Measurements from ENCODE around the gene EVPL.

EVPL gene

DNA sequence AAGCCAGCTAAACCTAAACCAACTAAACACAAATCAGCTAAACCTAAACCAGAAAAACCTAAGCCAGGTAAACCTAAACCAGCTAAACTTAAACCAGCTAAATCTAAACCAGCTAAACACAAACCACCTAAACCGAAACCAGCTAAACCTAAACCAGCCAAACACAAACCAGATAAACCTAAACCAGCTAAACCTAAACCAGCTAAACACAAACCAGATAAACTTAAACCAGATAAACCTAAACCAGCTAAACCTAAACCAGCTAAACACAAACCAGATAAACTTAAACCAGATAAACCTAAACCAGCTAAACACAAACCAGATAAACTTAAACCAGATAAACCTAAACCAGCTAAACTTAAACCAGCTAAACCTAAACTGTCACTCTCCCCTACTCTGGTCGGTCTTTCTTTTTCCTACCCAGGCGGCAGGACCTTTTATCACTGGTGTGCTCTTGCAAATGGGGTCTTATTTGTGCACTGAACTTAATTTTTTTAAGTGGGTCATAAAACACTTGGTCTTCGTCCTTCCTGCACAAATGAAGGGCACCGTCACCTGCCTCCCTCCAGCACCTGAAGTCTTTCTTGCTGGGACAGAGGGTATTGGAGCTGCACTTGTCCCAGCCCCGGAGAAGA, 7.2 kb downstream of the EVPL start:
- no peak overlapping the region for H2AFZ ChIP-seq (ENCODE audit: low read depth, low read length)
- H3K36me3 ChIP-seq (ENCODE audit: insufficient read depth, low read length), result no peaks in the 10 kb centered on the region
- H3K4me1 ChIP-seq (ENCODE audit: insufficient read depth, low read length), result no peaks in the 10 kb centered on the region
- H3K9me3 ChIP-seq (ENCODE audit: low read length), result no peaks in the 10 kb centered on the region
- H3K27me3 ChIP-seq (ENCODE audit: insufficient read depth, low read length), result peaks cover 14% of the 10 kb centered on the region
- H3K4me3 ChIP-seq (ENCODE audit: low read length), result no peak overlapping the region

DNA sequence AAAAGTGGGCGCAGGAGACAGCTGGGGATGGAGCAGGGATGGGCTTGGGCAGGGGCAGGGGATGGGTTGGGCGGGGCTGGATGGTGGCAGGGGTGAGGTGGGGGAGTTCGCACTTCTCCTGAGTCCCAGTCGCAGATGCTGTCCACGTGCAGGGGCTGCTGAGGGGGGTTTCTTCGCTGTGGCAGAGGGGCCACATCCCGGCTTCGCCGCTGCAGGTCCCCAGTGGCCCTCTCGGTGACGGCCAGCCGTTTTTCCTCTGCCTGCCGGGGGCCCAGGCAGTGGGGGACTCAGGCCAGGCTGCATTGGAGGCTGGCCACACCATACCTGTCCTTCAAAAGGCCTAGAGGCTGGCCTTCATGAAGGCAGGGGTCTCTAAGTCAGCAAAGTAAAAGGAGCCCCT, 8.3 kb downstream of the EVPL start:
- Histone ChIP-seq H3K36me3 (ENCODE audit: insufficient read depth, low read length) (no peaks in the 10 kb centered on the region), H3K9me3 (ENCODE audit: low read length) (no peaks in the 10 kb centered on the region), H3K4me1 (ENCODE audit: insufficient read depth, low read length) (peaks cover 3% of the 10 kb centered on the region), H3K4me3 (ENCODE audit: low read length) (no peak overlapping the region), H3K27me3 (ENCODE audit: insufficient read depth, low read length) (peaks cover 14% of the 10 kb centered on the region), H2AFZ (ENCODE audit: low read depth, low read length) (no peak overlapping the region)

DNA sequence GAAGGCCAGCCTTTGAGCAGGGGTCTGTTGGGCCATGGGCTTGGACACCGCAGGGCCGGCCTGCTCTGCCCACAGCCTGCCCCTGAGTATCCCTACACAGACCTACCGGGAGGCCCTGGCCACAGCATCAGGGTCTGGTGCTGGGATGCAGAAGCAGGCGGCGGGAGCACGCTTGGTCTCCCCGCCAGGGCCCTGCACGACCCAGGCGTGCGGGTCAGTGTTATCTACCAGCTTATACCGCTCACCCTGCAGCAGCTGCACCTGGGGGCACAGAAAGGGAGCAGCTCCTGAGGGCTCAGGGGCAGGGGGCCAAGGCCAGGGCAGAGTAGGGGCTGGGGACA, 8.8 kb downstream of the EVPL start:
- Histone ChIP-seq H3K4me3 (ENCODE audit: low read length) (no peak overlapping the region), H3K36me3 (ENCODE audit: insufficient read depth, low read length) (no peaks in the 10 kb centered on the region), H3K9me3 (ENCODE audit: low read length) (no peaks in the 10 kb centered on the region), H3K4me1 (ENCODE audit: insufficient read depth, low read length) (peaks cover 5% of the 10 kb centered on the region), H3K27me3 (ENCODE audit: insufficient read depth, low read length) (peaks cover 11% of the 10 kb centered on the region), H2AFZ (ENCODE audit: low read depth, low read length) (no peak overlapping the region)

DNA sequence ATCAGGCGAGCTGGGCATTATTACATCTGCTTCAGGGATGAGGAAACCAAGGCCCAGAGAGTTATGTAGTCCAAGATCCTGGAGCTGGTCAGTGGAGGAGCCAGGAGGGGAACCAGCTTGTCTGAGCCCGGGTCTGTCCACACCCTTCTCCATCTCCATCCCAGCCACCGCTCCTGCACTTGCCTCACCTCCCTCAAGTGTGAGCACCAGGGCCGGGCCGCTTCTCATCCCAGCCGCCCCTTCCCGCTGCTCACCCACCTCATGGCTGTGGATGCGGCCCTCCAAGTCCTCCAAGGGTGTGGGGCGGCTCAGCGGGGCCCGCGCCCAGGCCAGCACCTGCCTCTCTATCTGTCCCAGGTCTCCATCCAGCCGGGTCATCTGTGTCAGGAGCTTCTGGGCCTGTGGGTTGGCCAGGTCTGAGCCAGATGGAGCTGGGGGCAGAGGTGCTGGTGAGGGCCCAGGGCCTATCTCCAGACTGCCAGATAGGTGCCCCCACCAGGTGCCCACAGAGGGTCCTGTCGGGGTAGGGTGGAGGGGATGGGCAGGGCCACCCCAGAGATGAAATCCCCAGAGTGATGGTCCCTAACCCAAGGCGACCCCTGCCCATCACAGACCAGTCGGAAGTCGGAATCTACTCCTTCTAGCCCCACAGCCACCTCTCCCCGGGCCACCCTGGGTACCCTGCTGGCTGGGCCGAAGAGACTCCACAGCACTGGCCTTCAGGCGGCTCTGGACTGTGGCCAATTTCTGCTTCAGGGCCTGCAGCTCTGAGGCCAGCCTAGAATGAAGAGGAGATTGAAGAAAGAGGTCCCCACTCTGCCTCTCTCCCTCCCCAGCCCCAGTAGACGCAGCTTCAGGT, 9.4 kb downstream of the EVPL start:
- Histone ChIP-seq H2AFZ (ENCODE audit: low read depth, low read length) (no peak overlapping the region), H3K4me3 (ENCODE audit: low read length) (no peak overlapping the region), H3K4me1 (ENCODE audit: insufficient read depth, low read length) (peaks cover 5% of the 10 kb centered on the region), H3K36me3 (ENCODE audit: insufficient read depth, low read length) (no peaks in the 10 kb centered on the region), H3K9me3 (ENCODE audit: low read length) (no peaks in the 10 kb centered on the region), H3K27me3 (ENCODE audit: insufficient read depth, low read length) (peaks cover 11% of the 10 kb centered on the region)

DNA sequence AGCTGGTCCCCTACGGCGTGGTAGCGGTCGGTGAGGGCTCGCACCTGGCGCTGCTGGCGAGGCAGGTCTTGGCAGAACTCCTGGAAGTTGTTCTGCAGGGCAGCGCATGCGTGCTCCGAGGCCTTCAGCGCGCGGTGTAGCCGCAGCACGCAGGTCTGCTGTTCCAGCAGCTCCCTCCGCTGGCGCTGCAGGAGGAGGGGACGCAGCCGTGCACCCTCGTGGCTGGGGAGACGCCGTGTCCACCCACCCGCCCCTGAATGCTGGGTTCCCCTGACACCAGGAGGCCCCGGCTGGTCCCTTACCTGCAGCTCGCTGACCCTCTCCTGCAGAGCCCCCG, 12.2 kb downstream of the EVPL start:
- Histone ChIP-seq H3K9me3 (ENCODE audit: low read length) (no peaks in the 10 kb centered on the region), H3K27me3 (ENCODE audit: insufficient read depth, low read length) (peaks cover 11% of the 10 kb centered on the region), H3K4me3 (ENCODE audit: low read length) (no peak overlapping the region), H2AFZ (ENCODE audit: low read depth, low read length) (no peak overlapping the region), H3K4me1 (ENCODE audit: insufficient read depth, low read length) (peaks cover 5% of the 10 kb centered on the region), H3K36me3 (ENCODE audit: insufficient read depth, low read length) (no peaks in the 10 kb centered on the region)

DNA sequence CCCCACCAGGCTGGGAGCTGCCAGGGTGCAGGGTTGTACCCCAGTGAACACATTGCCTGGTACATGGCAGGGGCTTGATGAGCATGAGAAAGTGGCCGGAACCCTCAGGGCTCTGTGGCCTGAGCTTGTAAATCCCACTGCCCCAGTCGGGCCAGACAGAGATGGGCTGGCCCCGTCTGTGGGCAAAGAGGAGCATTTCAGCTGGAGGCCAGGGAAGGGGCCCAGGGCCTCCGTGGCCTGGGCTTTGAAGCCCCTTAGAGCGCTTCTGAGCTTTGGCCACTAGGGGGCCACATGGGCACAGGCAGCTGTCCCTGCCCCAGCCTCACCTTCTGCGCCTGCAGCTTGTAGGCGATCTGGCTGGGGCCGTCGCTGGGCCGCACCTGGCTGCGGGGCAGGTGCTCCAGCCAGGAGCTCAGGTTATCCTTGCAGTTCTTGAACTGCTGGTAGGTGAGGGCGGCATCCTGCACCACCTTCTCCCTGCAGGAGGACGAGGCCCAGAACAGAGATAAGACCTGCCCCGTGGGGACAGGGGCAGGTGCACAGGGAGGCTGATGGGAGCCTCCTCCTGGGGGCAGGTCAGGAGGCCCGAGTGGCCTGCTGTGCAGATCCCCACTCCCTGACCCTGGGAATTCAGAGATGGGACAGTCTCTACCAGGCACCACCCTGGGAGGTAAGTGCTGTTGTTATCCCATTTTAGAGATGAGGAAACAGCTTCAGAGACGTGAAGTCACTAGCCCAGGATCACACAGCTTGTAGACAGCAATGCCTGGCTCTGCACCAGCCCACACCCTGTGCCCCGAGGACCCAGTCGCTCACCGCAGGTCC, 12.8 kb downstream of the EVPL start:
- H3K9me3 ChIP-seq (ENCODE audit: low read length), result no peaks in the 10 kb centered on the region
- peaks cover 5% of the 10 kb centered on the region for H3K4me1 ChIP-seq (ENCODE audit: insufficient read depth, low read length)
- peak overlapping the region; percentile 8 for H2AFZ ChIP-seq (ENCODE audit: low read depth, low read length)
- H3K27me3 ChIP-seq (ENCODE audit: insufficient read depth, low read length), result peaks cover 11% of the 10 kb centered on the region
- H3K4me3 ChIP-seq (ENCODE audit: low read length), result no peak overlapping the region
- H3K36me3 ChIP-seq (ENCODE audit: insufficient read depth, low read length), result no peaks in the 10 kb centered on the region

DNA sequence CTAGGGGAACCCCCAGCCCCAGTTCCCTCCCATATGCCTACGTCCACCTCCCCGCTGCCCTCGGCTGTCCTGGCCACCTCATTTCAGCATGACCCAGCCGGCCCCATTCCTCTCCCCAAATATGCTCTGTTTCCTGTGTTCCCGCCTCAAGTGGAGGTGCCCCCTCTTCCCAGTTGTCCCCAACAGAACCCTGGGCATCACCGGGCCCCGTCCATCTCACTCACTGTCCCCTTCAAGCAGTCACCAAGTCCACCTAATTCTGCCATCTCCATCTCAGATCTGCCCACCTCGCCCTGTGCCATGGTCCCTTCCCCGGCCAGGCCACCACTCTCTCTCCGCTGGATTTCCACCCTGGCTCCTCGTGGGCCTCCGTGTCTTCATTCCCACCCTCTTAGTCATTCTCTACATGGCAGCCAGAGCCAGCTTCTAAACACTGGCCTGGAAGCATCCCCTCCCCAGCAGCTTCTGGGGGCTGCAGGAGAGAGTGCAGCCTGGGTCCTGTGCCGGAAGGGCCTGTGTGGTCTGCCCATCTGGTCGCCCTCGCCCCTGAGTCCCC, 13.7 kb downstream of the EVPL start:
- Histone ChIP-seq H3K4me1 (ENCODE audit: insufficient read depth, low read length) (peaks cover 5% of the 10 kb centered on the region), H3K27me3 (ENCODE audit: insufficient read depth, low read length) (peaks cover 11% of the 10 kb centered on the region), H2AFZ (ENCODE audit: low read depth, low read length) (peak overlapping the region; percentile 8), H3K9me3 (ENCODE audit: low read length) (no peaks in the 10 kb centered on the region), H3K4me3 (ENCODE audit: low read length) (no peak overlapping the region), H3K36me3 (ENCODE audit: insufficient read depth, low read length) (no peaks in the 10 kb centered on the region)

DNA sequence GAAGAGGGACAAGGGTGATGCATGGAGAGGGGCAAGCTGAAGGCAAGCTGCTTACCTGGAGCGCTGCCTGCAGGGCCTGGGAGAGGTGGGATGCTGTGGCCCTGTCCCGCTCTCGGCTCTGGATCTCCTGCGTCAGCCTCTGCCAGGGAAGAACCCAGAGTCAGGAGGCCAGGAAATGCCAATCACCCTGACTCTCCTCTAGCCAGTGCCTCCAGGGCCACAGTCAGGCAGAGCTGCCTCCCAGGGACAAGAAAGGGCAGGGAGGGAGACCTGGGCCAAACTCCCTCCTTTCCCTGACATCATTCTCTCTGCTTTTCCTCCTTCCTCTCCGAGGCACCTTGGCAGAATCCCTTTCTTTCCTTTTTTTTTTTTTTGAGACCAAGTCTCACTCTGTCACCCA, 15.2 kb downstream of the EVPL start:
- Histone ChIP-seq H3K36me3 (ENCODE audit: insufficient read depth, low read length) (no peaks in the 10 kb centered on the region), H2AFZ (ENCODE audit: low read depth, low read length) (no peak overlapping the region), H3K9me3 (ENCODE audit: low read length) (no peaks in the 10 kb centered on the region), H3K4me3 (ENCODE audit: low read length) (no peak overlapping the region), H3K27me3 (ENCODE audit: insufficient read depth, low read length) (peaks cover 3% of the 10 kb centered on the region), H3K4me1 (ENCODE audit: insufficient read depth, low read length) (peaks cover 5% of the 10 kb centered on the region)

DNA sequence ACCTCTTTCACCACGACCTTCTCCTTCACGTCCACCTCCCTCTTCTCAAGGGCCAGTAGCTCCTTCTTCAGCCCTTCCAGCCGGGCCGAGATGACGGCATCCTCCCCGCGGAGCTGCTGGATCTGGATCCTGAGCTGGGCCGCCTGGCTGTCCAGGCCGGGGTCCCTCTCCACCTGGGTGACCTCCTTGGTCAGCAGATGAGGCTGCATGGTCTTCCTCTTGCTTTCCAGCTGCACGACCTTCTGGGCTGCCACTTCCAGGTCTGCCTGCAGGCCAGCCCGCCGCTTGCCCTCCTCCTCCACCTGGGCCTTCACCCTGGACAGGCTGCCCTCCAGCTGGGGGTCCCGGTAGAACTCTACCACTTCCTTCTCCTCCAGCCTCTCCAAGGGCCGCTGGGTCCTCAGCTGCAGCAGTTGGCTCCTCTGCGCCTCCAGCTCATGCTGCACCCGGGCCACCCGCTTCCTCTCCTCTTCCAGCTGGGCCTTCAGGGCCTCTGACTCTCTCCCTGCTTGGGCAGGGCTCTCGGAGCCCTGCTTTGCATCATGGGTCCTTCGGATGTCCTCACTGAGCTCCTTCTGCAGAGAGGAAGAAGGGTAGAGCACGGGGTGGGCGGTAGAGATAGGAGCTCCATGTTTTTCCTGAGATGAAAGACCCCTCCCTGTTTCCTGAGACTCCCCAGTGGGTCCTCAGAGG, 17.0 kb downstream of the EVPL start:
- H3K9me3 ChIP-seq (ENCODE audit: low read length), result no peaks in the 10 kb centered on the region
- no peaks in the 10 kb centered on the region for H3K27me3 ChIP-seq (ENCODE audit: insufficient read depth, low read length)
- peaks cover 5% of the 10 kb centered on the region for H3K4me1 ChIP-seq (ENCODE audit: insufficient read depth, low read length)
- H3K4me3 ChIP-seq (ENCODE audit: low read length), result no peak overlapping the region
- no peaks in the 10 kb centered on the region for H3K36me3 ChIP-seq (ENCODE audit: insufficient read depth, low read length)
- no peak overlapping the region for H2AFZ ChIP-seq (ENCODE audit: low read depth, low read length)

DNA sequence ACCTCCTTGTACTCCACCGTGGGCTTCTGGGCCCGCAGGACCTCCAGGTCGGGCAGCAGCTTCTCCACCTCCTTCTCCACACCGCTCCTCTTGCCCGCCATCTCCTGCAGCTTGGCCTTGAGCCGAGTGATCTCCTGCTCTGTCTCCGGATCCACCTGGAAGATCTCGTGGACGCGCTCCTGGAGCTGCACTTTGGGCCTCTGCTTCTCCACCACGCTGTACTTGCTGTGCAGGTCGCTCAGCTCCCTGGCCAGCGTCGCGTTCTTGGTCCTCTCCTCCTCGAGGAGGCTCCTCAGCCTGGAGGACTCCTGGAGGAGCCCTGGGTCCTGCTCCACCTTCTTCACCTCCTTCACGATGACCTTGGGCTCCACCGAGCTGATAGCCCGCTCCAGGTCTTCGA, 17.7 kb downstream of the EVPL start:
- Histone ChIP-seq H3K9me3 (ENCODE audit: low read length) (no peaks in the 10 kb centered on the region), H3K36me3 (ENCODE audit: insufficient read depth, low read length) (no peaks in the 10 kb centered on the region), H3K27me3 (ENCODE audit: insufficient read depth, low read length) (no peaks in the 10 kb centered on the region), H3K4me3 (ENCODE audit: low read length) (no peak overlapping the region), H3K4me1 (ENCODE audit: insufficient read depth, low read length) (peaks cover 5% of the 10 kb centered on the region), H2AFZ (ENCODE audit: low read depth, low read length) (no peak overlapping the region)

DNA sequence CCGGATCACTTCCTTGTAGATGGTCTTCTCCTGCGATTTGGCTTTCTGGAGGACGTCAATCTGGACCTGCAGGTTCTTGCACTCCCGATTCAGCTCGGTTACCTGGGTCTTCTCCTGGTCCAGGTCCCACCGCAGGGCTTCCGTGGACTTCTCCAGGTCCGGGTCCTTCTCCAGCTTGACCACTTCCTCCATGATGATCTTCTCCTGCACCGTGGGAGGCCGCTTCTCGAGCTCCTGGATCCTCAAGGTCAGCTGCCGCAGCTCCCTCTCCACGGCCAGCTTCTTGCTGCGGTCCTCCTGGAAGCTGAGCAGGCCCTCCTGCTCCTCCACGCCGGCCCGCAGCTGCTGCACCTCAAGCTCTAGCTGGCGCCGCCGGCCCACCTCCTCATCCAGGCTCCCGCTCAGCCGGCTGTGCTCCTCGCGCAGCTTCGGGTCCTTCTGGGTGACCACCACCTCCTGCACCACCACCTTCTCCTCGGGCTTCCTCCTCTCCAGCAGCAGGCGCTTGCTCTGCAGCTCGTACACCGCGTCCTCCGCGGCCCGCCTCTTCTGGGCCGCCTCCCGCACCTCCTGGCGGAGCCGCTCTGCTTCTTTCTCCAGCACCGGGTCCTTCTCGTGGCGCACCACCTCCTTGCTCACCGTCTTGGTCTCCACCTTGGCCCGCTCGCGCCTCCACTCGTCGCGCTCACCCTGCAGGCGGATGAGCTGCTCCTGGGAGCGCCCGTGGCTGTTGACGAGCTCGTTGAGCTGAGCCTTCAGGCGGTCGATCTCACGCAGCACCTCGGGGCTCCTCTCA, 18.3 kb downstream of the EVPL start:
- Histone ChIP-seq H3K27me3 (ENCODE audit: insufficient read depth, low read length) (no peaks in the 10 kb centered on the region), H3K9me3 (ENCODE audit: low read length) (no peaks in the 10 kb centered on the region), H2AFZ (ENCODE audit: low read depth, low read length) (no peak overlapping the region), H3K4me1 (ENCODE audit: insufficient read depth, low read length) (peaks cover 2% of the 10 kb centered on the region), H3K36me3 (ENCODE audit: insufficient read depth, low read length) (no peaks in the 10 kb centered on the region), H3K4me3 (ENCODE audit: low read length) (no peak overlapping the region)

DNA sequence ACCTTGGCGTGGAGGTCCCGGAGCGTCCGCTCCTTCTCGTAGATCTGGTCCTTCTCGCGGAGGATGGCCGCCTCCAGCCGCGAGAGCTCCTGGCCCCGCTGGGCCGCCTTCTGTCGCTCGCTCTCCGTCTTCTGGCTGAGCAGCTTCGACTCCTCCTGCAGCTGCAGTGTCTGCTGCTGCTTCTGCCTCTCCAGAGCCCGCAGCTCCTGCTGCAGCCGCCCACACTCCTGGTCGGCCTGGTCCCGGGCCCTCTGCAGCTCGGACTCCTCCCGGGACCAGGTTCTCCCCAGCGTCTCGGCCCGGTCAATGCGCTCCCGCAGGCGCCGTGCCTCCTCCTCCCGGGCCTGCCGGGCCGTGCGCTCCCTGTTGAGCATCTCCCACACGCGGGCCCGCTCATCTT, 18.9 kb downstream of the EVPL start:
- Histone ChIP-seq H3K36me3 (ENCODE audit: insufficient read depth, low read length) (no peaks in the 10 kb centered on the region), H2AFZ (ENCODE audit: low read depth, low read length) (no peak overlapping the region), H3K27me3 (ENCODE audit: insufficient read depth, low read length) (no peaks in the 10 kb centered on the region), H3K9me3 (ENCODE audit: low read length) (no peaks in the 10 kb centered on the region), H3K4me3 (ENCODE audit: low read length) (no peak overlapping the region), H3K4me1 (ENCODE audit: insufficient read depth, low read length) (no peaks in the 10 kb centered on the region)
